Measurements from ENCODE around the gene PDC. TPM values are rescaled to one million over a fixed set of nuclear protein-coding genes. Genes with fewer than 3 reads are reported as not detected.

The PDC gene
- total RNA-seq (not detected), total RNA-seq (0 to 0.07 (median 0) reads per million in 172 experiments)
- polyA plus RNA-seq (2013, experiment 1 of 2): not detected
- 0.15 TPM for polyA plus RNA-seq (2013, experiment 2 of 2)

DNA sequence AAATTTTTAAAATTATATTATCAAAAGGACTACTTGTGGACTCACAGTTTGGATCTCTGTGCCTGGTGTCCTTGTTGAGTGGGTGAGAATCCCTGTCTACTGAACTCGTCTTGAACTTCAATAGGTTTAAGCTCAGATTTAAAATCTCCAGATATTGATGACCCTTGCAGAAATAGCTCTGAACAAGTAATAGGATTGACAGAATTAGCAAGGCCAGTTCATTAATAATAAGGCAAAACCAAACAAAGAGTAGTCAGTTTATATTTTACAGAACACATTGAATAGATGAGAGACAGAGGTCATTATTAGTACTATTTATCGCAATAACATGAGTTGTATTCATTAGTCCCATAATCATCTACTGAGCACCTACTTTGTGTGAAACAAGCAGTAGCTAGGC, at the start of gene PDC:
Gene PDC, minus strand, starts transcription at position 101 of the 400 bp plus-strand sequence. CDS start 11,655 bp downstream, outside the sequence.
- no peaks in the 10 kb centered on the region for H3K9me3 ChIP-seq (ENCODE audit: control insufficient read depth in 1 of 2, insufficient read depth in 1 of 2, low read length in 2 of 2)
- POLR2A ChIA-PET: no interaction called here
- Mint-ChIP-seq H3K9me3 (no peaks in the 10 kb centered on the region), H3K27me3 (peaks cover under 1% of the 10 kb centered on the region), H3K36me3 (ENCODE audit: low read depth) (no peaks in the 10 kb centered on the region), H3K4me1 (ENCODE audit: low read depth) (no peaks in the 10 kb centered on the region), H3K4me3 (no peak within 1 kb of the TSS), H3K27ac (no peak within 1 kb of the TSS)
- intact Hi-C loops (cut with DNase I, micrococcal nuclease): no loop called here
- no peaks in the 10 kb centered on the region for H3K4me1 ChIP-seq (ENCODE audit: insufficient read depth, low read length)
- H3K36me3 ChIP-seq (ENCODE audit: insufficient read depth, low read length): no peaks in the 10 kb centered on the region
- H3K27me3 ChIP-seq (ENCODE audit: control insufficient read depth in 1 of 2, insufficient read depth in 2 of 2, low read length in 2 of 2): no peaks in the 10 kb centered on the region
- no peak within 1 kb of the TSS for H3K27ac ChIP-seq (ENCODE audit: low read depth in 1 of 2, low read length in 2 of 2)
- ATAC-seq (ENCODE audit: poor library complexity) (no peak), DNase-seq (no peak)
- CTCF ChIA-PET: interaction anchor here (1.3 to 1.4 kb wide), 2 partner anchors 9 to 19 kb away, joined by 3 read pairs; no protein-coding TSS in a partner anchor
- H3K4me3 ChIP-seq (ENCODE audit: low read length): no peak within 1 kb of the TSS
- TF ChIP-seq, protein P1, sequence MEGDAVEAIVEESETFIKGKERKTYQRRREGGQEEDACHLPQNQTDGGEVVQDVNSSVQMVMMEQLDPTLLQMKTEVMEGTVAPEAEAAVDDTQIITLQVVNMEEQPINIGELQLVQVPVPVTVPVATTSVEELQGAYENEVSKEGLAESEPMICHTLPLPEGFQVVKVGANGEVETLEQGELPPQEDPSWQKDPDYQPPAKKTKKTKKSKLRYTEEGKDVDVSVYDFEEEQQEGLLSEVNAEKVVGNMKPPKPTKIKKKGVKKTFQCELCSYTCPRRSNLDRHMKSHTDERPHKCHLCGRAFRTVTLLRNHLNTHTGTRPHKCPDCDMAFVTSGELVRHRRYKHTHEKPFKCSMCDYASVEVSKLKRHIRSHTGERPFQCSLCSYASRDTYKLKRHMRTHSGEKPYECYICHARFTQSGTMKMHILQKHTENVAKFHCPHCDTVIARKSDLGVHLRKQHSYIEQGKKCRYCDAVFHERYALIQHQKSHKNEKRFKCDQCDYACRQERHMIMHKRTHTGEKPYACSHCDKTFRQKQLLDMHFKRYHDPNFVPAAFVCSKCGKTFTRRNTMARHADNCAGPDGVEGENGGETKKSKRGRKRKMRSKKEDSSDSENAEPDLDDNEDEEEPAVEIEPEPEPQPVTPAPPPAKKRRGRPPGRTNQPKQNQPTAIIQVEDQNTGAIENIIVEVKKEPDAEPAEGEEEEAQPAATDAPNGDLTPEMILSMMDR (IDR thresholded peaks at IDR 0.05): no peak

DNA sequence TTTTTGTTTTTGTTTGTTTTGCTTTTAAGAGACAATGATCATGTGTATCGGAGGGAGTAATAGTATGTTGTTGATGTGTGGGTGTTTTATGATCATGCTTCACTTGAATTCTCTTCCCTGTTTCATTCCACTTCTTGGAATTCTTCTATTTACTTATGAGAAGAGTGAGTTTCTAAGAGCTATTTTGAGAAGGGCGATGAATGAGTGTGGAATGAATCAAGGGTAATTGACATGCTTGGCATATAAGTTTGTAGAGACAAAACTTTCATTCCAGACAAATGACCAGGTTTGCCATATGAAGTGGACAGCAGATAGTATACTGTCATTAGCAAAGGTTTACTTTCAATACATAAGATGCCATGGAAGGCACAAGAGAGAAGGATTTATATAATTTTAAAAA, 42.3 kb upstream of the PDC start:
- ChIA-PET CTCF (no interaction called here), POLR2A (no interaction called here)
- Mint-ChIP-seq H3K27me3 (no peaks in the 10 kb centered on the region), H3K4me3 (no peak overlapping the region), H3K9me3 (peaks cover 6% of the 10 kb centered on the region), H3K36me3 (ENCODE audit: low read depth) (peaks cover 3% of the 10 kb centered on the region), H3K4me1 (ENCODE audit: low read depth) (no peaks in the 10 kb centered on the region), H3K27ac (no peak overlapping the region)
- TF ChIP-seq, protein P1 (IDR thresholded peaks at IDR 0.05): no peak
- Histone ChIP-seq H3K9me3 (ENCODE audit: control insufficient read depth in 1 of 2, insufficient read depth in 1 of 2, low read length in 2 of 2) (peaks cover 0 to 10% of the 10 kb centered on the region in 2 experiments), H3K36me3 (ENCODE audit: insufficient read depth, low read length) (no peaks in the 10 kb centered on the region), H3K27ac (ENCODE audit: low read depth in 1 of 2, low read length in 2 of 2) (no peak overlapping the region), H3K4me1 (ENCODE audit: insufficient read depth, low read length) (no peaks in the 10 kb centered on the region), H3K4me3 (ENCODE audit: low read length) (no peak overlapping the region), H3K27me3 (ENCODE audit: control insufficient read depth in 1 of 2, insufficient read depth in 2 of 2, low read length in 2 of 2) (no peaks in the 10 kb centered on the region)
- ATAC-seq (ENCODE audit: poor library complexity) (no peak), DNase-seq (no peak)
- intact Hi-C loops (cut with DNase I, micrococcal nuclease): no loop called here

DNA sequence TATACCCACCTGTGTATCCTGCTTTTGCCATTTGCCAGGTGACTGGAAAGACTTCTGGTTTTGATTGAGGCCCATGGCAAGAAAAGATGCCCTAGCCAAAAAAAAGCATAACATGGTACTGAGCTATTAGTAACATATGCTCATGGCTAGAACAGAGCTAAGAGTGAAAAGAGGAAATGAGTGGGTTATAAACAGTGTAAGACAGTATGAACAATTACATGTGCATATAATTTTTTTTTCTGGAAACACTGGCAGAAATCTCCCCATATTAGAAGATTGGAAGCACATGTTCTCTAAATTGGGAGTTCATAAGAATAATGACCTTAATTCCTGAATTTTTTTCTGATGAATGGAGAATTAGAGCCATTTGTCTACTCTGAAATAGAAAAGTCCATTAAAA, 41.2 kb upstream of the PDC start:
- Mint-ChIP-seq H3K27me3 (no peaks in the 10 kb centered on the region), H3K4me1 (ENCODE audit: low read depth) (no peaks in the 10 kb centered on the region), H3K4me3 (no peak overlapping the region), H3K9me3 (peaks cover 3% of the 10 kb centered on the region), H3K27ac (no peak overlapping the region), H3K36me3 (ENCODE audit: low read depth) (peaks cover 3% of the 10 kb centered on the region)
- Histone ChIP-seq H3K36me3 (ENCODE audit: insufficient read depth, low read length) (no peaks in the 10 kb centered on the region), H3K4me1 (ENCODE audit: insufficient read depth, low read length) (no peaks in the 10 kb centered on the region), H3K9me3 (ENCODE audit: control insufficient read depth in 1 of 2, insufficient read depth in 1 of 2, low read length in 2 of 2) (peaks cover 0 to 10% of the 10 kb centered on the region in 2 experiments), H3K4me3 (ENCODE audit: low read length) (no peak overlapping the region), H3K27ac (ENCODE audit: low read depth in 1 of 2, low read length in 2 of 2) (no peak overlapping the region), H3K27me3 (ENCODE audit: control insufficient read depth in 1 of 2, insufficient read depth in 2 of 2, low read length in 2 of 2) (no peaks in the 10 kb centered on the region)
- DNase-seq (no peak), ATAC-seq (ENCODE audit: poor library complexity) (no peak)
- POLR2A ChIA-PET: no interaction called here
- CTCF ChIA-PET: no interaction called here
- intact Hi-C loops (cut with DNase I, micrococcal nuclease): no loop called here
- TF ChIP-seq, protein P1 (IDR thresholded peaks at IDR 0.05): no peak
